ENCODE results near the gene FCRL1. TPM values are rescaled to one million over a fixed set of nuclear protein-coding genes. Genes with fewer than 3 reads are reported as not detected.

FCRL1 gene
- total and polyA plus RNA-seq, 9 donors = 0.08 to 0.65 TPM; not detected in 7

DNA sequence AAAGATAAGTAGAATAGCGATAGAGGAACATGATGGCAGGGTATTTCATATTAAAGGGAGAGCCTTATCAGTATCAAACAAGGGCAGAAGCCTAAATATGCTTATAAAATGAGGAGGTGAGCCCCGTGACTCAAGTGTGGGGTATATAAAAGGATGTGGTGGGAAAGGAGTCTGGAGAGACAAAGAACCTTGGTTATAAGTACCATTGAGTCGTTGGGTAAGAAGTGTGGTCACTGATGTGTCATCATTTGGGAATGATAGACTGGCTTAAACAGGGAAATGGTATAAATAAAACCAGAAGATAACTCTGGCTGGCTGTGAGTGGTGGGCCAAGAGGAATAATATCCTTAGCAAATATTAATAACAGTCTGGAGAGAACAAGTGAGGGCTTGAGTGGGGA, 32.6 kb upstream of the FCRL1 start:
- TF ChIP-seq EP300 (IDR thresholded peaks at IDR 0.05) (no peak), POLR2A (IDR thresholded peaks at IDR 0.05) (no peak)
- TF ChIP-seq, protein P1, sequence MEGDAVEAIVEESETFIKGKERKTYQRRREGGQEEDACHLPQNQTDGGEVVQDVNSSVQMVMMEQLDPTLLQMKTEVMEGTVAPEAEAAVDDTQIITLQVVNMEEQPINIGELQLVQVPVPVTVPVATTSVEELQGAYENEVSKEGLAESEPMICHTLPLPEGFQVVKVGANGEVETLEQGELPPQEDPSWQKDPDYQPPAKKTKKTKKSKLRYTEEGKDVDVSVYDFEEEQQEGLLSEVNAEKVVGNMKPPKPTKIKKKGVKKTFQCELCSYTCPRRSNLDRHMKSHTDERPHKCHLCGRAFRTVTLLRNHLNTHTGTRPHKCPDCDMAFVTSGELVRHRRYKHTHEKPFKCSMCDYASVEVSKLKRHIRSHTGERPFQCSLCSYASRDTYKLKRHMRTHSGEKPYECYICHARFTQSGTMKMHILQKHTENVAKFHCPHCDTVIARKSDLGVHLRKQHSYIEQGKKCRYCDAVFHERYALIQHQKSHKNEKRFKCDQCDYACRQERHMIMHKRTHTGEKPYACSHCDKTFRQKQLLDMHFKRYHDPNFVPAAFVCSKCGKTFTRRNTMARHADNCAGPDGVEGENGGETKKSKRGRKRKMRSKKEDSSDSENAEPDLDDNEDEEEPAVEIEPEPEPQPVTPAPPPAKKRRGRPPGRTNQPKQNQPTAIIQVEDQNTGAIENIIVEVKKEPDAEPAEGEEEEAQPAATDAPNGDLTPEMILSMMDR (IDR thresholded peaks at IDR 0.05) = no peak
- no peak overlapping the region for H3K4me3 ChIP-seq
- no peaks in the 10 kb centered on the region for H3K9me3 ChIP-seq
- intact Hi-C loops (cut with DNase I) = no loop called here
- no peaks in the 10 kb centered on the region for H3K4me1 ChIP-seq (ENCODE audit: insufficient read depth)
- no peaks in the 10 kb centered on the region for H3K27me3 ChIP-seq
- no peaks in the 10 kb centered on the region for H3K36me3 ChIP-seq
- no peak for DNase-seq
- 8 to 34% (median 11%) methylated on average over 3 of the region's 3 CpGs for WGBS, 3 donors
- no peak overlapping the region for H3K27ac ChIP-seq

DNA sequence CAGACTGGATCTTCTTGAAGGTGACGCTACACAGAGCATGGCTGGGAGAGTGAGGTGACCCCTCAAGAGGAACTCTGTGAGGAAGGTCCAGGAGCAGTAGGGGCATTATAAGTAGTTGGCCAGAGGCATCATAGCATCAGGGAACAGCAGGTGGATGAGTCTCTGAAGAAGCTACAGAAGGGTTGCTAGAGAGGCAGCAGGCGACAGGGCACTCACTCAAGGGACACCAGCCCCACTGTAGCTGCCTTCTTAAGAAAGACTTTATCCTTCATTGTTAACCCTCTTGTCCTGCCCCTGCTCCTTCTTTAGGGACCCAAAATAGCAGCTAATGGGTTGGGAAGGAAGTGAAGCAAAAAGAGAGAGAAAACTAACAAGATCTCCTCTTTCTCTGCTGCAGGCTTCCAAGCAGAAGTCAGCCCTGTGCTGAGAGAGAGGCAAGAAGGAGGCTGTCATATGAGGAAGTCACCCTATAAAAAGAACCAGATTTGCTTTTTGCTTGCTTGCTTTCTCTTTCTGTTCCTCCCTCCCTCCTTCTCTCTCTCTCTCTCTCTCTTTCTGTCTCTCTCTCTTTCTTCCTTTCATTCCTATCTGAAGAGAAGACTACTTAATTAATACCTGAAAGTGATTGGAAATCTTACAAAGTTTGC, 29.4 kb upstream of the FCRL1 start:
- no peaks in the 10 kb centered on the region for H3K4me1 ChIP-seq (ENCODE audit: insufficient read depth)
- no peak for DNase-seq
- no peak for TF ChIP-seq EP300 (IDR thresholded peaks at IDR 0.05)
- TF ChIP-seq, protein P1 (IDR thresholded peaks at IDR 0.05) = no peak
- TF ChIP-seq POLR2A (IDR thresholded peaks at IDR 0.05) = no peak
- intact Hi-C loops (cut with DNase I) = no loop called here
- no peak overlapping the region for H3K4me3 ChIP-seq
- H3K9me3 ChIP-seq = no peaks in the 10 kb centered on the region
- no peaks in the 10 kb centered on the region for H3K27me3 ChIP-seq
- no peak overlapping the region for H3K27ac ChIP-seq
- H3K36me3 ChIP-seq = no peaks in the 10 kb centered on the region
- WGBS, 3 donors = 81 to 84% (median 83%) methylated on average over 2 of the region's 2 CpGs

DNA sequence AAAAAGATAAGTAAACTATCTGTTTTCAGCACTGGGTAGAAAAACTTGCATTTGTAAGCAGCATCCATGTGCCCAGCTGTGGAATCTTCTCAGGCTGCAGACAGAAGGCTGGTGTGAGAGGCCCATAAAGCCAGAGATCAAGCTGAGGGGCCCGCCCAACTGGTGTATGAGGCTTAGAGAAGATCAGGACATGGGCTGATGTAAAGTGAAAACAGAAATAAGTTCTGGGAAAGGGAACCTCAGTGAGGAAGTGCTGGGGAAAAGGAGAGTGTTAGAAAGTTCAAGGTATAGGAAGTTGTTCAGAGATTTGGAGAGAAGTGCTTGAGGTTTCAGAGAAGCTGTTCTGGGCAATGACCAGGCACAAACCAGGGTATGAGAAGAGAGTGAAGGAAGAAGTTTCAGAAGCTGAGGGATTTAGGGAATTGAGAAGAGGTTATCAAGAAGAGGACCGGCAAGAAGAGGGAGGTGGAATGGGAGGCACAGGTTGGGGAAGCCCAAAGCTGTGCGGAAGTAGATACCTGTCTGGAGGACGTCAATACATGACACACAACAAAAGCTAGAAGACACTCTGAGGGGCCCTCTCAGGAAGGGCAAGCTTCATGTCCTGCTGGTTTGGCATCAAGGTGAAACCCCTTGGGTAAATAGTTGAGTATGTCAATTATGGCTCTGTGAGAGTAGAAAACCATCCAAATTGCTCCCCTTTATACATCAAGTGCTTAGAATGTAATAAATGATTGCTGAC, 24.3 kb upstream of the FCRL1 start:
- H3K9me3 ChIP-seq = no peaks in the 10 kb centered on the region
- WGBS, 3 donors = 70 to 76% (median 71%) methylated on average over 4 of the region's 4 CpGs
- H3K36me3 ChIP-seq = no peaks in the 10 kb centered on the region
- no peak overlapping the region for H3K4me3 ChIP-seq
- no peak overlapping the region for H3K27ac ChIP-seq
- no peaks in the 10 kb centered on the region for H3K4me1 ChIP-seq (ENCODE audit: insufficient read depth)
- no peak for DNase-seq
- intact Hi-C loops (cut with DNase I) = no loop called here
- no peaks in the 10 kb centered on the region for H3K27me3 ChIP-seq
- TF ChIP-seq POLR2A (IDR thresholded peaks at IDR 0.05) (no peak), EP300 (IDR thresholded peaks at IDR 0.05) (no peak)
- TF ChIP-seq, protein P1 (IDR thresholded peaks at IDR 0.05) = no peak

DNA sequence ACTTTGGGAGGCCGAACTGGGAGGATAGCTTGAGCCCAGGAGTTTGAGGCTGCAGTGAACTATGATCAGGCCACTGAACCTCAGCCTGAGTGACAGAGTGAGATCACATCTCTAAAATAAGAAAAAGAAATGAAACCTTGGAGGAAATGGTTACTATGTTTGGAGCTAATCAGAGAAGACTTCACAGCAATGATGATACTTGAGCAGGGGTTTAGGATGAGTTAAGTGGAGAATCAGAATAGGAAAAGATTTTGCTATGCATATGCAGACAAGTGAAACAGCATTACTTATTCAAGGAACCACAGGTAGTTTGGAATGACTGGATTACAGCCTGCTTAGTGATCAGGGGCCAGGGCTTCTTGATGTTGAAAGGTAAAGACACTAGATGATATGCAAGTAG, 23.0 kb upstream of the FCRL1 start:
- no peaks in the 10 kb centered on the region for H3K9me3 ChIP-seq
- TF ChIP-seq POLR2A (IDR thresholded peaks at IDR 0.05) (no peak), EP300 (IDR thresholded peaks at IDR 0.05) (no peak)
- TF ChIP-seq, protein P1 (IDR thresholded peaks at IDR 0.05) = no peak
- H3K4me3 ChIP-seq = no peak overlapping the region
- DNase-seq = no peak
- H3K27me3 ChIP-seq = no peaks in the 10 kb centered on the region
- WGBS, 3 donors = 71 to 79% (median 77%) methylated on average over 1 of the region's 1 CpG
- no peaks in the 10 kb centered on the region for H3K4me1 ChIP-seq (ENCODE audit: insufficient read depth)
- no peak overlapping the region for H3K27ac ChIP-seq
- H3K36me3 ChIP-seq = no peaks in the 10 kb centered on the region
- intact Hi-C loops (cut with DNase I) = no loop called here

Data from ovary (tissue), 9 donors.